Neural cell (in vitro differentiated cells): ENCODE results near the gene SH3PXD2A. TPM values are rescaled to one million over a fixed set of nuclear protein-coding genes. Genes with fewer than 3 reads are reported as not detected.

ENCODE experiments used
- H2AFZ ChIP-seq: fragments of 200-600, 300-800 bp; sonication (generic), shearing (Covaris generic); 2 replicates; pipeline ENCODE4 v1.6.0; 2014; ENCODE audit warnings: low read depth, mild to moderate bottlenecking, antibody characterized with exemption, low read length, moderate library complexity
- H3F3A ChIP-seq: fragments of 200-600 bp; shearing (Covaris generic); 2 replicates; pipeline ENCODE4 v1.6.1; 2016; ENCODE audit warnings: mild to moderate bottlenecking, moderate library complexity, mixed read lengths, antibody characterized with exemption, low read length; ENCODE audit not compliant: insufficient read depth, poor library complexity, severe bottlenecking
- H3K27ac ChIP-seq: fragments of 200-600, 300-800 bp; sonication (generic), shearing (Covaris generic); 2 replicates; pipeline ENCODE4 v1.5.1; 2014; ENCODE audit warnings: mild to moderate bottlenecking, low read length, moderate library complexity
- H3K27me3 ChIP-seq: fragments of 300-800, 200-600 bp; sonication (generic), shearing (Covaris generic); 2 replicates; pipeline ENCODE4 v1.6.0; 2014; ENCODE audit warnings: mild to moderate bottlenecking, low read depth, low read length, moderate library complexity; ENCODE audit not compliant: insufficient read depth
- H3K36me3 ChIP-seq: fragments of 300-800, 200-600 bp; sonication (generic), shearing (Covaris generic); 2 replicates; pipeline ENCODE4 v1.5.1; 2014; ENCODE audit warnings: mild to moderate bottlenecking, antibody characterized with exemption, low read length, moderate library complexity; ENCODE audit not compliant: insufficient read depth
- H3K4me2 ChIP-seq: fragments of 300-800, 200-600 bp; sonication (generic), shearing (Covaris generic); 2 replicates; pipeline ENCODE4 v1.6.0; 2014; ENCODE audit warnings: mild to moderate bottlenecking, low read length
- H3K4me3 ChIP-seq: fragments of 300-800, 200-600 bp; sonication (generic), shearing (Covaris generic); 2 replicates; pipeline ENCODE4 v1.5.1; 2014; ENCODE audit warnings: mild to moderate bottlenecking, low read length, moderate library complexity
- H3K79me2 ChIP-seq: fragments of 200-600 bp; shearing (Covaris generic); replicated peaks from 2 replicates; pipeline ENCODE4 v1.6.0; 2014; ENCODE audit warnings: mild to moderate bottlenecking, low read length, moderate library complexity; ENCODE audit not compliant: insufficient read depth
- H3K9ac ChIP-seq: fragments of 300-800, 200-600 bp; sonication (generic), shearing (Covaris generic); 2 replicates; pipeline ENCODE4 v1.6.1; 2016; ENCODE audit warnings: mild to moderate bottlenecking, low read length, mixed read lengths
- H3K9me2 ChIP-seq: fragments of 200-600 bp; shearing (Covaris generic); 2 replicates; pipeline ENCODE4 v1.6.1; 2016; ENCODE audit warnings: mild to moderate bottlenecking, low read length, mixed read lengths; ENCODE audit not compliant: insufficient read depth
- H3K9me3 ChIP-seq: fragments of 200-600, 300-800 bp; sonication (generic), shearing (Covaris generic); 2 replicates; pipeline ENCODE4 v1.6.1; 2016; ENCODE audit warnings: mild to moderate bottlenecking, mixed run types, low read length, moderate library complexity, mixed read lengths
- H4K20me1 ChIP-seq: fragments of 200-600 bp; shearing (Covaris generic); 2 replicates; pipeline ENCODE4 v1.6.1; 2016; ENCODE audit warnings: mild to moderate bottlenecking, mixed run types; ENCODE audit not compliant: insufficient read depth
- EP300 ChIP-seq: fragments of 450-650 bp; conservative IDR thresholded peaks from 2 replicates; pipeline ENCODE4 v1.6.1; 2014; ENCODE audit warnings: antibody characterized with exemption, mild to moderate bottlenecking, moderate library complexity; ENCODE audit not compliant: poor library complexity, severe bottlenecking
- EZH2 ChIP-seq: fragments of 200-600, 300-800 bp; shearing (Covaris generic), sonication (generic); IDR thresholded peaks from 2 replicates; pipeline ENCODE4 v1.6.1; 2014; ENCODE audit warnings: antibody characterized with exemption, low read length, borderline replicate concordance, mild to moderate bottlenecking; ENCODE audit not compliant: insufficient read depth, poor library complexity, severe bottlenecking
- MXI1 ChIP-seq: fragments of 450-650 bp; conservative IDR thresholded peaks from 2 replicates; pipeline ENCODE4 v1.6.1; 2014; ENCODE audit warnings: antibody characterized with exemption, mild to moderate bottlenecking; ENCODE audit not compliant: poor library complexity, severe bottlenecking
- POLR2AphosphoS5 ChIP-seq: IDR thresholded peaks from 2 replicates; pipeline ENCODE4 v1.6.1; 2012
- RAD21 ChIP-seq: fragments of 450-650 bp; conservative IDR thresholded peaks from 2 replicates; pipeline ENCODE4 v1.6.1; 2014; ENCODE audit warnings: antibody characterized with exemption, mild to moderate bottlenecking, moderate library complexity
- SMC3 ChIP-seq: fragments of 450-650 bp; conservative IDR thresholded peaks from 2 replicates; pipeline ENCODE4 v1.6.1; 2014; ENCODE audit warnings: antibody characterized with exemption, mild to moderate bottlenecking, moderate library complexity; ENCODE audit not compliant: poor library complexity
- TAF1 ChIP-seq: IDR thresholded peaks from 2 replicates; pipeline ENCODE4 v1.6.1; 2012; ENCODE audit warnings: low read depth
- polyA plus RNA-seq: library from polyadenylated mRNA; depleted of rRNA; stranded (reverse); fragments of >200 nt; gene quantifications from 2 replicates; pipeline ENCODE4 v1.2.3, GENCODE V29; 2014
- TF ChIP-seq, protein P1 (sequence below): IDR thresholded peaks from 2 replicates; pipeline ENCODE4 v1.6.1; 2012; ENCODE audit warnings: borderline replicate concordance
- TF ChIP-seq, protein P2 (sequence below): fragments of 450-650 bp; IDR thresholded peaks from 2 replicates; pipeline ENCODE4 v1.5.1; 2014; ENCODE audit warnings: antibody characterized with exemption, mild to moderate bottlenecking, moderate library complexity; ENCODE audit not compliant: poor library complexity, severe bottlenecking

SH3PXD2A gene
- polyA plus RNA-seq, 1 donor from 2014 or later, result 5.2 TPM

GRCh38 chr10:103804871-103805270 is 50.5 kb downstream of the SH3PXD2A start:
- no peak overlapping the region for H3K27ac ChIP-seq
- no peak overlapping the region for H3K9ac ChIP-seq
- TF ChIP-seq EP300 (no peak), EZH2 (no peak), POLR2AphosphoS5 (no peak), SMC3 (no peak), TAF1 (no peak), MXI1 (no peak), RAD21 (no peak)
- TF ChIP-seq, protein P1, sequence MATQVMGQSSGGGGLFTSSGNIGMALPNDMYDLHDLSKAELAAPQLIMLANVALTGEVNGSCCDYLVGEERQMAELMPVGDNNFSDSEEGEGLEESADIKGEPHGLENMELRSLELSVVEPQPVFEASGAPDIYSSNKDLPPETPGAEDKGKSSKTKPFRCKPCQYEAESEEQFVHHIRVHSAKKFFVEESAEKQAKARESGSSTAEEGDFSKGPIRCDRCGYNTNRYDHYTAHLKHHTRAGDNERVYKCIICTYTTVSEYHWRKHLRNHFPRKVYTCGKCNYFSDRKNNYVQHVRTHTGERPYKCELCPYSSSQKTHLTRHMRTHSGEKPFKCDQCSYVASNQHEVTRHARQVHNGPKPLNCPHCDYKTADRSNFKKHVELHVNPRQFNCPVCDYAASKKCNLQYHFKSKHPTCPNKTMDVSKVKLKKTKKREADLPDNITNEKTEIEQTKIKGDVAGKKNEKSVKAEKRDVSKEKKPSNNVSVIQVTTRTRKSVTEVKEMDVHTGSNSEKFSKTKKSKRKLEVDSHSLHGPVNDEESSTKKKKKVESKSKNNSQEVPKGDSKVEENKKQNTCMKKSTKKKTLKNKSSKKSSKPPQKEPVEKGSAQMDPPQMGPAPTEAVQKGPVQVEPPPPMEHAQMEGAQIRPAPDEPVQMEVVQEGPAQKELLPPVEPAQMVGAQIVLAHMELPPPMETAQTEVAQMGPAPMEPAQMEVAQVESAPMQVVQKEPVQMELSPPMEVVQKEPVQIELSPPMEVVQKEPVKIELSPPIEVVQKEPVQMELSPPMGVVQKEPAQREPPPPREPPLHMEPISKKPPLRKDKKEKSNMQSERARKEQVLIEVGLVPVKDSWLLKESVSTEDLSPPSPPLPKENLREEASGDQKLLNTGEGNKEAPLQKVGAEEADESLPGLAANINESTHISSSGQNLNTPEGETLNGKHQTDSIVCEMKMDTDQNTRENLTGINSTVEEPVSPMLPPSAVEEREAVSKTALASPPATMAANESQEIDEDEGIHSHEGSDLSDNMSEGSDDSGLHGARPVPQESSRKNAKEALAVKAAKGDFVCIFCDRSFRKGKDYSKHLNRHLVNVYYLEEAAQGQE, result no peak
- TF ChIP-seq, protein P2, sequence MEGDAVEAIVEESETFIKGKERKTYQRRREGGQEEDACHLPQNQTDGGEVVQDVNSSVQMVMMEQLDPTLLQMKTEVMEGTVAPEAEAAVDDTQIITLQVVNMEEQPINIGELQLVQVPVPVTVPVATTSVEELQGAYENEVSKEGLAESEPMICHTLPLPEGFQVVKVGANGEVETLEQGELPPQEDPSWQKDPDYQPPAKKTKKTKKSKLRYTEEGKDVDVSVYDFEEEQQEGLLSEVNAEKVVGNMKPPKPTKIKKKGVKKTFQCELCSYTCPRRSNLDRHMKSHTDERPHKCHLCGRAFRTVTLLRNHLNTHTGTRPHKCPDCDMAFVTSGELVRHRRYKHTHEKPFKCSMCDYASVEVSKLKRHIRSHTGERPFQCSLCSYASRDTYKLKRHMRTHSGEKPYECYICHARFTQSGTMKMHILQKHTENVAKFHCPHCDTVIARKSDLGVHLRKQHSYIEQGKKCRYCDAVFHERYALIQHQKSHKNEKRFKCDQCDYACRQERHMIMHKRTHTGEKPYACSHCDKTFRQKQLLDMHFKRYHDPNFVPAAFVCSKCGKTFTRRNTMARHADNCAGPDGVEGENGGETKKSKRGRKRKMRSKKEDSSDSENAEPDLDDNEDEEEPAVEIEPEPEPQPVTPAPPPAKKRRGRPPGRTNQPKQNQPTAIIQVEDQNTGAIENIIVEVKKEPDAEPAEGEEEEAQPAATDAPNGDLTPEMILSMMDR, result no peak
- H3K9me3 ChIP-seq, result no peaks in the 10 kb centered on the region
- no peaks in the 10 kb centered on the region for H3K9me2 ChIP-seq
- H3K27me3 ChIP-seq, result no peaks in the 10 kb centered on the region
- no peak overlapping the region for H3K4me3 ChIP-seq
- no peak overlapping the region for H3K4me2 ChIP-seq
- no peaks in the 10 kb centered on the region for H3K79me2 ChIP-seq
- H2AFZ ChIP-seq, result no peak overlapping the region
- no peaks in the 10 kb centered on the region for H3K36me3 ChIP-seq
- no peaks in the 10 kb centered on the region for H4K20me1 ChIP-seq
- no peaks in the 10 kb centered on the region for H3F3A ChIP-seq

GRCh38 chr10:103803941-103804340 is 51.4 kb downstream of the SH3PXD2A start:
- Histone ChIP-seq H3K4me2 (no peak overlapping the region), H3K79me2 (no peaks in the 10 kb centered on the region), H3K36me3 (no peaks in the 10 kb centered on the region)

More at GRCh38 chr10:103803941-103804340, 51.4 kb downstream of the SH3PXD2A start:
- H3K4me3 ChIP-seq, result no peak overlapping the region
- H3K9ac ChIP-seq, result no peak overlapping the region
- H3K9me3 ChIP-seq, result no peaks in the 10 kb centered on the region
- TF ChIP-seq MXI1 (no peak), RAD21 (no peak), EP300 (no peak), TAF1 (no peak), SMC3 (no peak), EZH2 (no peak)
- no peak overlapping the region for H3K27ac ChIP-seq
- no peak overlapping the region for H2AFZ ChIP-seq
- no peaks in the 10 kb centered on the region for H4K20me1 ChIP-seq
- H3K9me2 ChIP-seq, result no peaks in the 10 kb centered on the region
- no peaks in the 10 kb centered on the region for H3K27me3 ChIP-seq
- no peaks in the 10 kb centered on the region for H3F3A ChIP-seq
